Left lung (tissue), 14 donors: ENCODE data around the gene VCX3A. TPM values are rescaled to one million over a fixed set of nuclear protein-coding genes. Genes with fewer than 3 reads are reported as not detected.
"Not testable (repeated sequence)": the region's sequence is repeated elsewhere in the genome, so short reads cannot be mapped to it uniquely, and the experiment has no call there.

ENCODE experiments used
- ATAC-seq: fragments of 200-7000 bp; cut with Tn5 transposase; one replicate; pipeline ENCODE4 v1.9.1; 2020; ENCODE audit warnings: moderate library complexity
- DNase-seq, 4 donors: peaks; one replicate each; pipeline ENCODE4 v3.0.0-alpha.2; 2013 to 2020
- H3K27ac ChIP-seq, 2 donors: fragments of 200-600 bp; sonication (generic) in 1 of 2; one replicate each; pipeline versions ENCODE4 v1.5.0 to v1.8.0; 2020 to 2021
- H3K27me3 ChIP-seq, 2 donors: fragments of 200-600 bp; sonication (generic) in 1 of 2; one replicate each; pipeline versions ENCODE4 v1.5.0 to v1.8.0; 2020 to 2021
- H3K36me3 ChIP-seq, 2 donors: fragments of 200-600 bp; sonication (generic) in 1 of 2; one replicate each; pipeline versions ENCODE4 v1.5.0 to v1.8.0; 2020 to 2021
- H3K4me1 ChIP-seq, 2 donors: fragments of 200-600 bp; one replicate each; pipeline ENCODE4 v1.8.0; 2021
- H3K4me3 ChIP-seq, 2 donors: fragments of 200-600 bp; sonication (generic) in 1 of 2; one replicate each; pipeline versions ENCODE4 v1.5.0 to v1.8.0; 2020 to 2021; ENCODE audit warnings: mild to moderate bottlenecking in 1 of 2
- H3K9me3 ChIP-seq, 2 donors: fragments of 200-600 bp; sonication (generic) in 1 of 2; one replicate each; pipeline versions ENCODE4 v1.5.0 to v1.8.0; 2020 to 2021
- CTCF ChIP-seq, 2 donors: fragments of 200-600 bp; sonication (generic) in 1 of 2; IDR thresholded peaks; one replicate each; pipeline versions ENCODE4 v1.5.0 to v1.8.0; 2021; ENCODE audit warnings: antibody characterized with exemption in 2 of 2
- intact Hi-C, 2 donors: fragments of 100-400 bp; cut with DNase I; formaldehyde crosslinking; loops; one replicate each; pipeline versions ENCODE4 v1.11.2 to v1.14.2; 2022
- long read RNA-seq, 12 donors: library from polyadenylated mRNA in 2 of 12; unstranded in 2 of 12; transcript quantifications; one replicate each; pipeline ENCODE4 v2.0.0 and lab custom pipeline, GENCODE V29; 2019 to 2026
- polyA plus RNA-seq, 6 donors: library from polyadenylated mRNA; unstranded; fragments of 120-200 nt; gene quantifications; one replicate each; pipeline ENCODE4 v1.2.1, GENCODE V29; 2013; ENCODE audit not compliant: insufficient read length in 6 of 6
- total RNA-seq, 2 donors: library from RNA; stranded (reverse); fragmentation: NEBNext Ultra II Directional; extraction: Animal tissue kit (Norgen Biotek cat#: 25700); gene quantifications; one replicate each; pipeline ENCODE4 v1.2.1, GENCODE V29; 2021
- donor health status: DM: no; HTN: yes; CAD: no.
- donor health status: DM: no; HTN: no; CAD: no.

The VCX3A gene
- not detected for total RNA-seq
- polyA plus RNA-seq = under 1 TPM in 1 of 6 donors, not detected in 5; 0.27 TPM
- long read RNA-seq, donor 1 = 0 reads
- long read RNA-seq, donor 2 = 0 reads
- long read RNA-seq, donor 3 = 0 reads
- long read RNA-seq, donor 4 = 0 reads
- long read RNA-seq, donor 5 = 0 reads
- long read RNA-seq, donor 6 = 0 reads
- long read RNA-seq, donor 7 = 0 reads
- long read RNA-seq, donor 8 = 0 reads
- long read RNA-seq, donor 9 = 0 reads
- long read RNA-seq, donor 10 = 0 reads
- long read RNA-seq, donor 11 = 0 reads
- long read RNA-seq, donor 12 = 0 reads

- H3K27me3 ChIP-seq, H3K4me1 ChIP-seq, intact Hi-C loops, ATAC-seq, H3K36me3 ChIP-seq, DNase-seq, H3K4me3 ChIP-seq, H3K27ac ChIP-seq, H3K9me3 ChIP-seq: not testable (repeated sequence)
Observed at GRCh38 chrX:6535018-6535417, at the start of gene VCX3A. Gene VCX3A (minus strand): TSS chrX:6535118. CDS start chrX:6534497, 621 bp downstream.

GRCh38 chrX:6574762-6575161, 39.8 kb upstream of the VCX3A start:
- intact Hi-C loops = no loop called here
- DNase-seq = no peak
- no peak overlapping the region for H3K27ac ChIP-seq
- no peak for TF ChIP-seq CTCF (IDR thresholded peaks at IDR 0.05)
- no peaks in the 10 kb centered on the region for H3K9me3 ChIP-seq
- H3K27me3 ChIP-seq = no peaks in the 10 kb centered on the region
- H3K4me1 ChIP-seq = no peaks in the 10 kb centered on the region
- H3K36me3 ChIP-seq = no peaks in the 10 kb centered on the region
- ATAC-seq = no peak
- no peak overlapping the region for H3K4me3 ChIP-seq

GRCh38 chrX:6568031-6568430, 33.1 kb upstream of the VCX3A start:
- TF ChIP-seq CTCF (IDR thresholded peaks at IDR 0.05) = no peak
- H3K4me1 ChIP-seq = no peaks in the 10 kb centered on the region
- H3K9me3 ChIP-seq = no peaks in the 10 kb centered on the region
- DNase-seq (no peak), ATAC-seq (no peak)
- no peaks in the 10 kb centered on the region for H3K36me3 ChIP-seq
- no peak overlapping the region for H3K27ac ChIP-seq
- intact Hi-C loops = no loop called here
- H3K27me3 ChIP-seq = no peaks in the 10 kb centered on the region
- H3K4me3 ChIP-seq = no peak overlapping the region

DNA sequence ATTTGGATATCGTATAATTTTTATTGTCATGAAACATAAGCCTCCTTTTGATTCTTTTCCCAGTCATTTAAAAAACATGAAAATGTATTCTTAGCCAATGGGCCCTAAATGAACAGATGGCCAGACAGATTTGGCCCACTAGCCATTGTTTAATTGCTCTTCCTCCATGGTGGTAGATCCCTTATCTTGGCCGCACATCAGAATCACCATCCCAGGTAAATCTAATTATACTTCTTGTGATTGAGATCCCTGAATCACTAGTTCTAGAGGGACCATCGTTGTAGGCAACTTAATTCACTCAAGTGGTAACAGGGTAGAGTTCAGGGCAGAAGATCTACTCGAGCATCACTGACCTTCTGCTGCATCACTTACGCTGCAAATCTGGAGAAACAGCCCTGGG, 24.1 kb upstream of the VCX3A start:
- H3K27me3 ChIP-seq = no peaks in the 10 kb centered on the region
- H3K4me3 ChIP-seq = no peak overlapping the region
- intact Hi-C loops = no loop called here
- H3K27ac ChIP-seq = no peak overlapping the region
- no peaks in the 10 kb centered on the region for H3K4me1 ChIP-seq
- no peaks in the 10 kb centered on the region for H3K36me3 ChIP-seq
- H3K9me3 ChIP-seq = peaks cover 0 to 1% of the 10 kb centered on the region in 2 donors
- no peak for DNase-seq
- ATAC-seq = no peak
- TF ChIP-seq CTCF (IDR thresholded peaks at IDR 0.05) = no peak

GRCh38 chrX:6557690-6558089, 22.8 kb upstream of the VCX3A start:
- TF ChIP-seq CTCF (IDR thresholded peaks at IDR 0.05) = no peak
- intact Hi-C loops = no loop called here
- H3K36me3 ChIP-seq = no peaks in the 10 kb centered on the region
- H3K4me3 ChIP-seq = no peak overlapping the region
- DNase-seq (no peak), ATAC-seq (no peak)
- peaks cover 0 to 4% of the 10 kb centered on the region in 2 donors for H3K9me3 ChIP-seq
- no peak overlapping the region for H3K27ac ChIP-seq
- H3K4me1 ChIP-seq = no peaks in the 10 kb centered on the region
- no peaks in the 10 kb centered on the region for H3K27me3 ChIP-seq

DNA sequence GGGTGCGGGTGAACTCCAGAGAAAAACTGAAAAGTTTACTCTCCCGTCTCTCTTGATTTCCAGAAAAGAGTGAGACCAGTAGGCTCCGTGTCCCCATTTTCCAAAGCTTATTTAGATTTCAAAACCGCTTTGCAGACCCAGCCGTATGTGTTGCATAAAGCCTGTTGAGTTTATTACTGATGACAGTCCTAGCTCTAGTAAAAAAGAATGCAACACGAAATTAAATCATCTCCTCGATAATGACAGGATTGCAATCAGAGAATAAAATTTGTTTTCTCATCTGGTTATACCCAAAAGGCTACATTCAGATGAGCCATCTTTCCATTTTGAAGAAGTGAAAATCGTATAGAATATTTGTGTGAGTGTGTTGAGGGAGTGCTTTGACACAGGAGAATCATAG, 16.1 kb upstream of the VCX3A start:
- intact Hi-C loops = no loop called here
- no peak overlapping the region for H3K27ac ChIP-seq
- H3K4me1 ChIP-seq = no peaks in the 10 kb centered on the region
- ATAC-seq (no peak), DNase-seq (no peak)
- H3K4me3 ChIP-seq = no peak overlapping the region
- no peak for TF ChIP-seq CTCF (IDR thresholded peaks at IDR 0.05)
- peaks cover 0 to 7% of the 10 kb centered on the region in 2 donors for H3K9me3 ChIP-seq
- no peaks in the 10 kb centered on the region for H3K36me3 ChIP-seq
- H3K27me3 ChIP-seq = no peaks in the 10 kb centered on the region
